T follicular helper cell (primary cell): ENCODE results near the gene DHX57.
A peak's percentile ranks its signal among the peaks of the same experiment; 100 is the strongest.

Experiments used
- DNase-seq: peaks from one replicate; pipeline ENCODE4 v3.0.0-alpha.2; 2020; ENCODE audit warnings: low read depth

The DHX57 gene

GRCh38 chr2:38751596-38752410, 123.9 kb downstream of the DHX57 start:
- DNase-seq = no peak

GRCh38 chr2:38750891-38751595, 124.7 kb downstream of the DHX57 start, which contains the start of gene SRSF7:
Gene SRSF7, minus strand, starts transcription at chr2:38751361. Its CDS starts 105 bp downstream, at chr2:38751256.
- DNase-seq = peak; percentile 97

DNA sequence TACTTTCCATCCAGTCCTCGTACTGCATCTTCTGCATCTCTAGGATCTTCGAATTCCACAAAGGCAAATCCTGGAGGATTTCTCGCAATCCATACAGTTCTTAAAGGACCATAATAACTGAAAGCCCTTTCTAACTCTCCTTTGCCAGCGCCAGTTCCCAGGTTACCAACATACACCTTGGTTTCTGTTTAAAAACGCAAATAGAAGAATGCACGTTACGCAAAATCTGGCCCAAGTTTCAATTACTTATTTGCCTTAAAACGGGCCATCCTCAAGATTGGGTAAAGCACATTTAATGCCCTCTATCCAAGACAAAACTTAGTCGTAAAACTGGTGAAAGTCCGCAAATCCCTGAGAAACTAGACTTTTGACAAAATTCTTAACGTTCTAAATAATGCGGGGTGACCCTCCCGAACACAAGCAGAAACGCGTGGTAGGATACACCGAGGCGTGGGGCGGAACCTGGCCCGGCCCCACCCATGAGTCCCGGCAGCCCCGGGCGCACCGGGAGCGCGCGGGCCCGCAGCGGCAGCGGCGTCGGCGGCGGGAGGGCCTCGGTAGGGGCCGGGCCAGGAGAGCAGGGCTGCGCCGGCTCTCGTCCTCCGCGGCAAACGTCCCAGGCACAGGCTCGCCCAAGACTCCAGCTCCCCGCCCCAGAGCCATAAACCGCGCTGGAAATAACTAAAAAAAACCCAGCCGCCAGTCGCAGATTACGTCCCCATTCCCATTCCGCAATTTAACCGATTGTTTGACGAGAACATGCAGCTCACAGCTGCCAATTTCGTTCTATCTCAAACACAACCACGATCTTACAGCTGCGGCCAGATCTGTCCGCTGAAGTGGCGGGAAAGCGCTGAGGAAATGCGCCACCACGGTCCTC, 125.5 kb downstream of the DHX57 start:
- peak; percentile 20 for DNase-seq

- DNase-seq = no peak
These were observed 126.6 kb downstream of the DHX57 start for GRCh38 chr2:38748943-38749804.

DNA sequence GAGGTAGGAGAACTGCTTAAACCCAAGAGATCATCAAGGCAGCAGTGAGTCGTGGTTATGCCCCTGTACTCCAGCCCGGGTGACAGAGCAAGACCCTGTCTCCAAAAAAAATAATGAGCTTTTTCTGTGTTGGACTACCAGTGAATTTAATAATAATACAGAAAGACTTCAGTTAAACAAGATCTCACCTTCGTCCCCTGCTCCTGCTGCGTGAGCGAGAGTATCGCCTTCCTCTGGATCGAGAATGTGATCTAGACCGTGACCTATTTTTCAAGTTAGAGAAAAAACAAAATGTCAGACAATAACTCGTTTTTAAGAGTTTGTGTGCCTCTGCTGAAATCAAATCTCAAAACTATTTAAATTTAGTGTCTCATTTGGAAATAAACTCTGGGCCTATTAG, 127.3 kb downstream of the DHX57 start:
- DNase-seq = no peak

- DNase-seq = no peak
These were observed 127.9 kb downstream of the DHX57 start for GRCh38 chr2:38747819-38748218.
